HepG2 (cell line): Measurements from ENCODE around the gene KIF6. TPM values are rescaled to one million over a fixed set of nuclear protein-coding genes. Genes with fewer than 3 reads are reported as not detected.

ENCODE experiments used
- BRD4 ChIP-seq: sonication (generic); formaldehyde crosslinking; IDR thresholded peaks from 2 replicates; pipeline ENCODE4 v1.4.0; 2020; ENCODE audit warnings: missing genetic modification reagents
- CAMTA2 ChIP-seq: sonication (generic); formaldehyde crosslinking; IDR thresholded peaks from 2 replicates; pipeline ENCODE4 v1.4.0; 2020; ENCODE audit warnings: mild to moderate bottlenecking, missing genetic modification reagents, borderline replicate concordance
- CREBL2 ChIP-seq: sonication (generic); formaldehyde crosslinking; IDR thresholded peaks from 2 replicates; pipeline ENCODE4 v1.8.1; 2023; ENCODE audit warnings: missing genetic modification reagents, mild to moderate bottlenecking, borderline replicate concordance
- HMGXB4 ChIP-seq, 2 experiments: sonication (generic) in 1 of 2; formaldehyde crosslinking in 1 of 2; IDR thresholded peaks; 2 replicates each; pipeline versions ENCODE4 v1.4.0 to v1.6.1; 2018 to 2020; ENCODE audit warnings: missing genetic modification reagents in 2 of 2, borderline replicate concordance in 1 of 2, low read depth in 1 of 2, mild to moderate bottlenecking in 1 of 2, missing biosample characterization in 1 of 2
- ISX ChIP-seq: sonication (generic); formaldehyde crosslinking; conservative IDR thresholded peaks from 2 replicates; pipeline ENCODE4 v1.5.0; 2020; ENCODE audit warnings: missing genetic modification reagents
- KAT2B ChIP-seq: fragments of 150-350 bp; IDR thresholded peaks from 2 replicates; pipeline ENCODE4 v1.6.1; 2014; ENCODE audit warnings: low read depth, low read length, borderline replicate concordance
- KDM5A ChIP-seq: fragments of 200-600 bp; sonication (generic); IDR thresholded peaks from 2 replicates; pipeline ENCODE4 v1.7.0; 2018; ENCODE audit warnings: antibody characterized with exemption, mild to moderate bottlenecking, low read length, borderline replicate concordance
- MEIS2 ChIP-seq: sonication (generic); formaldehyde crosslinking; IDR thresholded peaks from 2 replicates; pipeline ENCODE4 v1.9.0; 2021; ENCODE audit warnings: mild to moderate bottlenecking, missing genetic modification reagents
- PAWR ChIP-seq: sonication (generic); formaldehyde crosslinking; IDR thresholded peaks from 2 replicates; pipeline ENCODE4 v1.4.0; 2020; ENCODE audit warnings: missing genetic modification reagents, mild to moderate bottlenecking, borderline replicate concordance
- POLR2AphosphoS5 ChIP-seq: IDR thresholded peaks from 2 replicates; pipeline ENCODE4 v1.6.1; 2012; ENCODE audit warnings: low read depth, low read length
- TCF7L2 ChIP-seq: IDR thresholded peaks from 2 replicates; pipeline ENCODE4 v1.6.1; 2011; ENCODE audit warnings: mild to moderate bottlenecking, low read depth, low read length, moderate library complexity
- THYN1 ChIP-seq: sonication (generic); formaldehyde crosslinking; IDR thresholded peaks from 2 replicates; pipeline ENCODE4 v1.8.1; 2023; ENCODE audit warnings: low read depth, mild to moderate bottlenecking, moderate library complexity, missing genetic modification reagents, borderline replicate concordance
- ZBTB3 ChIP-seq: sonication (generic); formaldehyde crosslinking; IDR thresholded peaks from 2 replicates; pipeline ENCODE4 v1.4.0; 2020; ENCODE audit warnings: low read depth, mild to moderate bottlenecking, moderate library complexity, missing genetic modification reagents, borderline replicate concordance
- ZC3H13 ChIP-seq: sonication (generic); formaldehyde crosslinking; IDR thresholded peaks from 2 replicates; pipeline ENCODE4 v1.8.1; 2023; ENCODE audit warnings: mild to moderate bottlenecking, missing genetic modification reagents, moderate library complexity
- ZFAT ChIP-seq: sonication (generic); formaldehyde crosslinking; conservative IDR thresholded peaks from 2 replicates; pipeline ENCODE4 v1.8.1; 2023; ENCODE audit warnings: missing genetic modification reagents, inconsistent platforms
- ZNF101 ChIP-seq: sonication (generic); formaldehyde crosslinking; IDR thresholded peaks from 2 replicates; pipeline ENCODE4 v1.4.0; 2020; ENCODE audit warnings: mild to moderate bottlenecking, low read depth, missing genetic modification reagents, borderline replicate concordance
- ZNF138 ChIP-seq: sonication (generic); formaldehyde crosslinking; IDR thresholded peaks from 2 replicates; pipeline ENCODE4 v1.5.0; 2020; ENCODE audit warnings: mild to moderate bottlenecking, low read depth, missing genetic modification reagents
- ZNF234 ChIP-seq: sonication (generic); formaldehyde crosslinking; conservative IDR thresholded peaks from 2 replicates; pipeline ENCODE4 v1.5.1; 2020; ENCODE audit warnings: mild to moderate bottlenecking, missing genetic modification reagents
- ZNF335 ChIP-seq: sonication (generic); formaldehyde crosslinking; IDR thresholded peaks from 2 replicates; pipeline ENCODE4 v1.4.0; 2020; ENCODE audit warnings: missing genetic modification reagents
- ZNF382 ChIP-seq: sonication (generic); formaldehyde crosslinking; IDR thresholded peaks from 2 replicates; pipeline ENCODE4 v1.5.0; 2020; ENCODE audit warnings: missing genetic modification reagents, mild to moderate bottlenecking, borderline replicate concordance
- ZNF430 ChIP-seq: sonication (generic); formaldehyde crosslinking; IDR thresholded peaks from 2 replicates; pipeline ENCODE4 v1.9.0; 2021; ENCODE audit warnings: mild to moderate bottlenecking, missing genetic modification reagents
- ZNF557 ChIP-seq: sonication (generic); formaldehyde crosslinking; IDR thresholded peaks from 2 replicates; pipeline ENCODE4 v1.4.0; 2020; ENCODE audit warnings: missing genetic modification reagents
- ZNF609 ChIP-seq: sonication (generic); formaldehyde crosslinking; IDR thresholded peaks from 2 replicates; pipeline ENCODE4 v1.4.0; 2020; ENCODE audit warnings: mild to moderate bottlenecking, missing genetic modification reagents, borderline replicate concordance
- ZNF629 ChIP-seq: sonication (generic); formaldehyde crosslinking; conservative IDR thresholded peaks from 2 replicates; pipeline ENCODE4 v1.5.0; 2020; ENCODE audit warnings: missing genetic modification reagents
- ZNF83 ChIP-seq: sonication (generic); formaldehyde crosslinking; IDR thresholded peaks from 2 replicates; pipeline ENCODE4 v1.4.0; 2020; ENCODE audit warnings: missing genetic modification reagents, mild to moderate bottlenecking, borderline replicate concordance
- ZSCAN21 ChIP-seq: sonication (generic); formaldehyde crosslinking; IDR thresholded peaks from 2 replicates; pipeline ENCODE4 v1.8.0; 2022; ENCODE audit warnings: mild to moderate bottlenecking, missing genetic modification reagents, moderate library complexity, borderline replicate concordance
- polyA plus RNA-seq, 8 experiments: library from polyadenylated mRNA; depleted of rRNA in 3 of 8; stranded (reverse) in 7 of 8; unstranded in 1 of 8; fragments of >200 nt; fragmentation: Illumina TruSeq in 4 of 8; extraction: Trizol in 4 of 8; gene quantifications; 2 replicates each; pipeline versions ENCODE4 v1.2.1 to v1.2.3, GENCODE V29; 2011 to 2016; ENCODE audit warnings: low read depth in 4 of 8, missing spikeins in 1 of 8, mixed read lengths in 1 of 8; ENCODE audit not compliant: insufficient read depth in 1 of 8
- total RNA-seq, 5 experiments: library from RNA; depleted of rRNA; stranded (reverse); fragments of >200 nt; fragmentation: Illumina TruSeq; extraction: Trizol; gene quantifications; 2 replicates each; pipeline ENCODE4 v1.2.3, GENCODE V29; 2016; ENCODE audit warnings: low read depth in 1 of 5

The KIF6 gene
- total and polyA plus RNA-seq, 2 of the 13 experiments (the other 11 are each of a cell fraction or from before 2014, with no cell fraction given): 0.04 to 0.27 TPM

DNA sequence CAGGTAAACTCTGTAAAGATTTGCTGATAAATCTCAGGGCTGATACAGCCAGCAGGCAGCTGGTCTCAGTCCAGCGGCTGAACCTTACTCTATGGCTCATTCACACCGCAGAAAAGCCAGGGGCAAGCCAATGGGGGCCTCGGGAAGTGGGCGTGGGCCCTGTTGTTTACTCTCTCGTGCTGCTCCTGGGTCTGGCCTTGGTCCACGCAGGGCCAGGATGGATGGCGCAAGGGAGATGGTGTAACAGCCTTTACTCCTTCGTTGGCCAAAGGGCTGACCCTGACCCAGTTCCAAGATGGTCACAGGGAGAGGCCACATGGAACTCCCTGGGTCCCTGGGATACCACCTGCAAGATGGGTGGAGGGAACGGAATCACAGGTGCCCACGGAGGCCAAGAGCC, 427.1 kb downstream of the KIF6 start (continued):
- TF ChIP-seq ZSCAN21 (no peak), ZNF557 (CRISPR knock-in tag) (no peak), ZNF138 (CRISPR knock-in tag) (no peak), THYN1 (CRISPR knock-in tag) (no peak), ZNF83 (no peak), PAWR (CRISPR knock-in tag) (no peak), ZNF609 (CRISPR knock-in tag) (no peak), TCF7L2 (no peak), ZNF101 (CRISPR knock-in tag) (no peak), ZNF382 (CRISPR knock-in tag) (no peak), MEIS2 (CRISPR knock-in tag) (no peak), HMGXB4 (CRISPR knock-in tag; IDR thresholded peaks at IDR 0.05; ENCODE audit: borderline replicate concordance in 1 of 2, low read depth in 1 of 2) (no peak), ZNF629 (CRISPR knock-in tag) (no peak), ZBTB3 (CRISPR knock-in tag) (no peak), ZFAT (no peak), KDM5A (no peak), ZNF430 (no peak), ZNF234 (no peak), POLR2AphosphoS5 (no peak), ZNF335 (CRISPR knock-in tag) (no peak), BRD4 (CRISPR knock-in tag) (no peak), CREBL2 (CRISPR knock-in tag) (no peak), KAT2B (no peak), ZC3H13 (no peak), CAMTA2 (CRISPR knock-in tag) (no peak), ISX (CRISPR knock-in tag) (no peak)
